Mesendoderm (in vitro differentiated cells): Measurements from ENCODE around the gene NCOR2.

Source experiments
- DNase-seq: peaks from one replicate; pipeline ENCODE4 v3.0.0; 2013
- H2AK5ac ChIP-seq: 2 replicates; pipeline ENCODE4 v1.6.1; 2013; ENCODE audit warnings: low read length, inconsistent platforms
- H2BK120ac ChIP-seq: 2 replicates; pipeline ENCODE4 v1.6.1; 2013; ENCODE audit warnings: low read depth, mild to moderate bottlenecking, low read length, moderate library complexity, mixed read lengths
- H2BK15ac ChIP-seq: replicated peaks from 2 replicates; pipeline ENCODE4 v1.6.1; 2013; ENCODE audit warnings: low read depth, mild to moderate bottlenecking, moderate library complexity
- H2BK5ac ChIP-seq: 2 replicates; pipeline ENCODE4 v1.6.1; 2013; ENCODE audit warnings: low read length, inconsistent platforms
- H3K18ac ChIP-seq: 2 replicates; pipeline ENCODE4 v1.6.1; 2013; ENCODE audit warnings: mild to moderate bottlenecking, low read length, mixed read lengths
- H3K23ac ChIP-seq: one replicate; pipeline ENCODE4 v1.6.1; 2013; ENCODE audit warnings: low read length
- H3K27ac ChIP-seq: 2 replicates; pipeline ENCODE4 v1.5.1; 2013; ENCODE audit warnings: low read depth, mild to moderate bottlenecking, inconsistent platforms, low read length, moderate library complexity
- H3K27me3 ChIP-seq: 2 replicates; pipeline ENCODE4 v1.6.1; 2013; ENCODE audit warnings: low read length, control low read depth, mild to moderate bottlenecking, inconsistent platforms; ENCODE audit not compliant: insufficient read depth, poor library complexity
- H3K36me3 ChIP-seq: 2 replicates; pipeline ENCODE4 v1.6.1; 2013; ENCODE audit warnings: low read length, inconsistent platforms; ENCODE audit not compliant: control insufficient read depth, insufficient read depth
- H3K4ac ChIP-seq: one replicate; pipeline ENCODE4 v1.6.1; 2013; ENCODE audit warnings: low read depth, mild to moderate bottlenecking, low read length, moderate library complexity
- H3K4me1 ChIP-seq: 2 replicates; pipeline ENCODE4 v1.6.1; 2013; ENCODE audit warnings: low read depth, low read length, inconsistent platforms; ENCODE audit not compliant: control insufficient read depth
- H3K4me2 ChIP-seq: 2 replicates; pipeline ENCODE4 v1.6.1; 2013; ENCODE audit warnings: low read length
- H3K4me3 ChIP-seq: 2 replicates; pipeline ENCODE4 v1.5.1; 2013; ENCODE audit warnings: mild to moderate bottlenecking, low read length
- H3K56ac ChIP-seq: one replicate; pipeline ENCODE4 v1.6.1; 2013; ENCODE audit warnings: low read length
- H3K79me1 ChIP-seq: 2 replicates; pipeline ENCODE4 v1.6.1; 2013; ENCODE audit warnings: low read length, inconsistent platforms
- H3K79me2 ChIP-seq: 2 replicates; pipeline ENCODE4 v1.6.1; 2013; ENCODE audit warnings: mild to moderate bottlenecking, low read length; ENCODE audit not compliant: control insufficient read depth, insufficient read depth
- H3K9ac ChIP-seq: 2 replicates; pipeline ENCODE4 v1.6.1; 2013; ENCODE audit warnings: low read length, inconsistent platforms
- H4K5ac ChIP-seq: one replicate; pipeline ENCODE4 v1.6.1; 2013; ENCODE audit warnings: low read length
- H4K8ac ChIP-seq: one replicate; pipeline ENCODE4 v1.6.1; 2013; ENCODE audit warnings: low read depth, mild to moderate bottlenecking, control low read depth, low read length, moderate library complexity
- WGBS: extraction: QIAGEN DNeasy Blood & Tissue Kit; methylation state at CpG from one replicate; pipeline ENCODE4 v1.1.7; 2013; ENCODE audit warnings: low lambda C conversion rate, missing lambda C conversion rate; ENCODE audit not compliant: insufficient coverage; ENCODE audit errors: extremely low coverage; 5-methylcytosine and 5-hydroxymethylcytosine counted together

The NCOR2 gene

DNA sequence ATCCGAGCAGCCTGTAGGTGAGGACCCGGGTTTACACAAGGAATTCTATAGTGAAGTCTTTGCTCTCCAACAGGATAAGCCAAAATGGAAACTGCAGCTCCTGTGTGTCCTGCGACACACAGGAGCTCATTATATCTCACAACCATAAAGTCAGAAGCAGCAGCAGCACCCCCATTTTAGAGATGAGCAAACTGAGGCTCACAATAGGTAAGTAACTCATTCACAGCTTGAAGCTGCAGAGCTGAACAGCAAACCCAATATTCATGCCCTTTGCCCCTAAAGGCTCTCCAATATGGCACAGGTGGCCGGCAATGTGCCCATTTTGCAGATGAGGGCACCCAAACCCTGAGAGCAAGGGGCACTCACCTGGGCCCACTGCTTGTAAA, 4.6 kb downstream of the NCOR2 start:
- H2BK15ac ChIP-seq: no peak overlapping the region
- WGBS: no CpG with 5 or more reads among the region's 4 CpGs

DNA sequence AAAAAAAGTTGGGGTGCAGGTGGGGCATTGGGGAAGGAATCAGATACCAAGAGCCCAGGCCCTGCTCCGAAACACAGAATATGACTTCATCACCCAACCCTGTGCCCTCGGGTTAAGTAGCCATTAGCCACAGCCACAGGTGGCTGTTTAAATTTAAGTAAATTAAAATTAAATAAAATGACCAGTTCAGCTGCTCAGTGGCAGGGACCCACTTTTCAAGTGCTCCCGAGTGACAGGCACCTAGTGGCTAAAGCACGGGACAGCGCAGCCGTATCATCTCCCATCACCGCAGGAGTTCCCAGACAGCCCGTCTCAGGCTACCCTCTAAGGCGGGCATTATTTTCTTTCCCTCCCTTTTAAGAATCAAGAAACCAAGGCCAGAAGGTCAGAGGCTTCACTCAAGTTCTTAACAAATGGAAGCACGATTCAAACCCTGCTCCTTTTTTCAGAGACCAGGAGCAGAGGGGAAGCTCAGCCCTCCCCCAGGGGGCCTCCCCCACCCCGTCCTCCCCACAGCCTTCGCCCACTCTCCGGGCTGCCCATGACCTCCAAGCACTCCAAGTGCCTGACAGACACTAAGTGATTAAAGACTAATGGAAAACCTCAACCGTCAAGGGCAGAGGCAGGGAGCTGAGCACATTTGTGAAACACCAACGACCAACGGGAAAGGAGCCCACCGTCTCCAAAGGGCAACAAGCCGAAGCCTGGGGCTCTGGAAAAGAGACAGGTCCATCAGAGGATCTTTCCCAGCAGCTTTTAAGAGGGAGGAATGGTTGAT, 5.2 kb downstream of the NCOR2 start:
- Histone ChIP-seq H3K4me2 (no peak overlapping the region), H3K79me1 (peaks cover 15% of the 10 kb centered on the region), H2BK5ac (no peak overlapping the region), H4K5ac (no peak overlapping the region), H3K4ac (no peak overlapping the region), H3K9ac (no peak overlapping the region), H3K18ac (no peak overlapping the region), H2AK5ac (no peak overlapping the region), H3K56ac (peak overlapping the region; percentile 25), H3K23ac (no peak overlapping the region), H3K4me1 (peaks cover 7% of the 10 kb centered on the region), H3K27ac (no peak overlapping the region), H3K36me3 (no peaks in the 10 kb centered on the region), H2BK120ac (no peak overlapping the region), H4K8ac (no peak overlapping the region), H3K4me3 (no peak overlapping the region), H3K79me2 (peaks cover 90% of the 10 kb centered on the region), H3K27me3 (no peaks in the 10 kb centered on the region), H2BK15ac (no peak overlapping the region)
- WGBS: no CpG with 5 or more reads among the region's 18 CpGs
- no peak for DNase-seq

More for the DNA sequence above, 4.6 kb downstream of the NCOR2 start:
- Histone ChIP-seq H3K36me3 (no peaks in the 10 kb centered on the region), H3K18ac (no peak overlapping the region), H3K27me3 (no peaks in the 10 kb centered on the region), H3K56ac (no peak overlapping the region), H3K27ac (no peak overlapping the region), H3K4me1 (peaks cover 7% of the 10 kb centered on the region), H3K79me1 (peaks cover 15% of the 10 kb centered on the region), H4K8ac (no peak overlapping the region), H4K5ac (no peak overlapping the region), H3K23ac (no peak overlapping the region), H2BK5ac (no peak overlapping the region), H2BK120ac (no peak overlapping the region), H3K79me2 (peaks cover 85% of the 10 kb centered on the region), H3K4me2 (no peak overlapping the region), H2AK5ac (no peak overlapping the region), H3K4me3 (no peak overlapping the region), H3K4ac (no peak overlapping the region), H3K9ac (no peak overlapping the region)
- DNase-seq: no peak

DNA sequence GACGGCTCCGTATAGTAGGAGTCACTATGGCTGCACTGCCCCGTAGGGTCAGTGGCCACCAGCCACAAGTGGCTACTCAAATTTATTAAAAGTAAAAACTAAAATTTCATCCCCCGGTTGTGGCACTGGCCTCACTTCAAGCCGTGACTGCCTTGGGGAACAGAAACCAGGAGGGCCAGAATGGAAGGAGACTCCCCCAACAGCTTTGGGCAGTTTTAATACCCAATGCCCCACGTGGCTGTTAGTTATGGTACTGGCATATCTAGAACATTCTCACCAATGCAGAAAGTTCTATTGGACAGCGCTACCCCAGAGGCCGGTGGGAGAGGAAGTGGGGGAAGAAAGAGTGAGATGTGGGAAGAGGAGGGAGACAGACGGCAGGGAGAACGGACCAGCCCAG, 6.2 kb downstream of the NCOR2 start:
- no peaks in the 10 kb centered on the region for H3K27me3 ChIP-seq
- no peak overlapping the region for H3K23ac ChIP-seq
- no CpG with 5 or more reads among the region's 10 CpGs for WGBS
- H4K8ac ChIP-seq: no peak overlapping the region
- no peak overlapping the region for H3K4me3 ChIP-seq
- H2BK120ac ChIP-seq: no peak overlapping the region
- H2BK5ac ChIP-seq: no peak overlapping the region
- peak overlapping the region; percentile 19 for H3K27ac ChIP-seq
- H3K4ac ChIP-seq: no peak overlapping the region
- no peak overlapping the region for H3K18ac ChIP-seq
- peaks cover 96% of the 10 kb centered on the region for H3K79me2 ChIP-seq
- H4K5ac ChIP-seq: no peak overlapping the region
- peaks cover 15% of the 10 kb centered on the region for H3K79me1 ChIP-seq
- H3K4me1 ChIP-seq: peaks cover 7% of the 10 kb centered on the region
- no peak overlapping the region for H2AK5ac ChIP-seq
- H3K9ac ChIP-seq: no peak overlapping the region
- peak overlapping the region; percentile 19 for H3K56ac ChIP-seq
- no peak for DNase-seq
- no peak overlapping the region for H2BK15ac ChIP-seq
- no peaks in the 10 kb centered on the region for H3K36me3 ChIP-seq
- H3K4me2 ChIP-seq: no peak overlapping the region

DNA sequence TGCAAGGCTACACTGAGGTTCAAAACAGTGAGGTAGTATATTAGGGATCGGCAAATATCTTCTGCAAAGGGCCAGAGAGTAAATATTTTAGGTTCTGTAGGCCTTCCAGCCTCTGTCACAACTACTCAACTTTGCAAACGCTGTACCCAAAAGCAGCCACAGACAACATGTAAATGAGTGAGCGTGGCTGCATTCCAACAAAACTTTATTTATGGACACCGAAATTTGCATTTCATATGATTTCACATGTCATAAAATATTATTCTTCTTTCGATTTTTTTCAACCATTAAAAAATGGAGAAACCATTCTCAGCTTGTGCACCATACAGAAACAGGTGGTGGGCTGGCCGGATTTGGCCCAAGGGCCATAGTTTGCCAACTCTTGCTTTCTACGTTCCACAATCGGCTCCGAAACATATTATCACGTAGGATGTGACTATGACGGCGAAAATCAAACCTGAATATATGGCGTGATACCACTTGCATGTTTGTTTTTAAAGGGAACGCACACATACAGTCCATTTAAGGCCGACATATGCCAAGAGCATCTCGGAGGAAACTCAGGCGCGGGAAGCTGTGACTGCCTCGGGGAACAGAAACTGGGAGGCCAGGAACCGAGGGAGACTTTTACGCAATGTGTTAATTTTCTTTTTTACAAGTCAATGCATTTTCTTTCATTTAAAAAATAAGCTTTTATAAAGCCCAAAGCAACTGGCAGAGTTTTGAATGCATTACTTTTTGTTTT, 7.1 kb downstream of the NCOR2 start:
- no peak overlapping the region for H3K27ac ChIP-seq
- H3K4me1 ChIP-seq: peaks cover 7% of the 10 kb centered on the region
- H3K4me2 ChIP-seq: no peak overlapping the region
- H4K8ac ChIP-seq: no peak overlapping the region
- no peak overlapping the region for H2BK120ac ChIP-seq
- no peak overlapping the region for H3K23ac ChIP-seq
- no peak overlapping the region for H3K56ac ChIP-seq
- H3K18ac ChIP-seq: no peak overlapping the region
- no peaks in the 10 kb centered on the region for H3K36me3 ChIP-seq
- no peak overlapping the region for H2BK15ac ChIP-seq
- no peak overlapping the region for H3K9ac ChIP-seq
- peaks cover 96% of the 10 kb centered on the region for H3K79me2 ChIP-seq
- WGBS: no CpG with 5 or more reads among the region's 21 CpGs
- H2AK5ac ChIP-seq: no peak overlapping the region
- no peak overlapping the region for H2BK5ac ChIP-seq
- no peak overlapping the region for H3K4ac ChIP-seq
- peaks cover 16% of the 10 kb centered on the region for H3K79me1 ChIP-seq
- H4K5ac ChIP-seq: no peak overlapping the region
- H3K27me3 ChIP-seq: no peaks in the 10 kb centered on the region
- no peak overlapping the region for H3K4me3 ChIP-seq
- DNase-seq: no peak

GRCh38 chr12:124559182-124560017, 8.0 kb downstream of the NCOR2 start:
- no peak overlapping the region for H3K18ac ChIP-seq
- peak overlapping the region; percentile 26 for H3K56ac ChIP-seq
- WGBS: no CpG with 5 or more reads among the region's 12 CpGs

More at GRCh38 chr12:124559182-124560017, 8.0 kb downstream of the NCOR2 start:
- no peak overlapping the region for H3K4me3 ChIP-seq
- H3K79me2 ChIP-seq: peaks cover 97% of the 10 kb centered on the region
- no peak overlapping the region for H4K8ac ChIP-seq
- H3K4me2 ChIP-seq: no peak overlapping the region
- H2BK120ac ChIP-seq: no peak overlapping the region
- H3K27ac ChIP-seq: no peak overlapping the region
- peaks cover 7% of the 10 kb centered on the region for H3K4me1 ChIP-seq
- no peak overlapping the region for H3K9ac ChIP-seq
- no peak overlapping the region for H4K5ac ChIP-seq
- no peak overlapping the region for H3K23ac ChIP-seq
- H3K4ac ChIP-seq: no peak overlapping the region
- H2AK5ac ChIP-seq: no peak overlapping the region
- peaks cover 16% of the 10 kb centered on the region for H3K79me1 ChIP-seq
- H3K36me3 ChIP-seq: no peaks in the 10 kb centered on the region
- H2BK5ac ChIP-seq: no peak overlapping the region
- no peaks in the 10 kb centered on the region for H3K27me3 ChIP-seq
- no peak overlapping the region for H2BK15ac ChIP-seq
- DNase-seq: no peak
